Measurements from ENCODE around the gene PUS1.

Gene PUS1

GRCh38 chr12:131991816-131992430 lies 62.8 kb downstream of the PUS1 start:
- no peak for DNase-seq (ENCODE audit: low read depth)

GRCh38 chr12:131994589-131994988 lies 65.5 kb downstream of the PUS1 start:
- no peak for DNase-seq (ENCODE audit: low read depth)
